HCT116 (cell line): Measurements from ENCODE around the gene CYBRD1. TPM values are rescaled to one million over a fixed set of nuclear protein-coding genes. Genes with fewer than 3 reads are reported as not detected.

Source experiments
- ATAC-seq: fragments of 200-7000 bp; cut with Tn5 transposase; 2 replicates; pipeline ENCODE4 v1.9.1; 2020; ENCODE audit warnings: mild to moderate bottlenecking, moderate library complexity
- BruUV-seq: library from RNA; stranded (reverse); fragments of 400-500 nt; replicated peaks from 2 replicates; lab custom pipeline; 2021; lab: Mats Ljungman, UMichigan
- CTCF ChIA-PET: fragments of 300-600 bp; sonication (Branson Sonifier 250); formaldehyde crosslinking; loops from one replicate; lab custom pipeline; 2021; ENCODE audit warnings: antibody characterized with exemption; lab: Charles Lee
- POLR2A ChIA-PET: fragments of 300-600, 350-600 bp; sonication (Branson Sonifier 250); formaldehyde crosslinking; loops from one replicate; lab custom pipeline; 2021; ENCODE audit warnings: antibody characterized with exemption; lab: Charles Lee
- RAD21 ChIA-PET, 2 experiments: fragments of 300-600 bp; sonication (Branson Sonifier 250); formaldehyde crosslinking; loops; one replicate each; lab custom pipeline; 2023; ENCODE audit warnings: low total read pairs in 2 of 2; ENCODE audit not compliant: uncharacterized antibody in 2 of 2, unreplicated experiment in 2 of 2, low non-redundant PET in 1 of 2; lab: Charles Lee
- DNase-seq: peaks from one replicate; pipeline ENCODE4 v3.0.0-alpha.2; 2010; ENCODE audit warnings: low read depth, low spot score
- H2AFZ ChIP-seq: fragments of 200-600 bp; shearing (Covaris generic), sonication (generic); 2 replicates; pipeline ENCODE4 v1.6.1; 2017; ENCODE audit warnings: low read depth, mixed run types, mixed read lengths, antibody characterized with exemption, low read length; ENCODE audit not compliant: poor library complexity, severe bottlenecking
- H3K27ac ChIP-seq: 2 replicates; pipeline ENCODE4 v1.5.1; 2012; ENCODE audit warnings: low read depth, low read length
- H3K27me3 ChIP-seq: fragments of 200-600 bp; sonication (generic); 2 replicates; pipeline ENCODE4 v1.6.1; 2016; ENCODE audit warnings: mixed run types, low read length, mixed read lengths; ENCODE audit not compliant: insufficient read depth
- H3K36me3 ChIP-seq, 2 experiments: fragments of 200-500 bp in 1 of 2; fragments of 200-600 bp in 1 of 2; sonication (Bioruptor generic) in 1 of 2; sonication (generic) in 1 of 2; 2 replicates each; pipeline versions ENCODE4 v1.5.1 to v1.6.1; 2014 to 2016; ENCODE audit warnings: low read length in 2 of 2, inconsistent platforms in 1 of 2, mixed read lengths in 1 of 2, mixed run types in 1 of 2; ENCODE audit not compliant: insufficient read depth in 2 of 2, control insufficient read depth in 1 of 2
- H3K4me1 ChIP-seq, 2 experiments: fragments of 200-600 bp in 1 of 2; sonication (generic) in 1 of 2; 2 replicates each; pipeline versions ENCODE4 v1.5.1 to v1.6.1; 2012 to 2017; ENCODE audit warnings: low read length in 2 of 2, inconsistent platforms in 1 of 2, mild to moderate bottlenecking in 1 of 2, mixed read lengths in 1 of 2, mixed run types in 1 of 2, moderate library complexity in 1 of 2; ENCODE audit not compliant: insufficient read depth in 2 of 2, control insufficient read depth in 1 of 2
- H3K4me2 ChIP-seq: fragments of 200-600 bp; sonication (generic); 2 replicates; pipeline ENCODE4 v1.6.1; 2017; ENCODE audit warnings: mixed run types, low read length, mixed read lengths
- H3K4me3 ChIP-seq, 2 experiments: fragments of 200-600 bp in 1 of 2; sonication (generic) in 1 of 2; replicated peaks in 1 of 2; 2 replicates each; pipeline ENCODE4 v1.5.1; 2011 to 2016; ENCODE audit warnings: low read length in 2 of 2, control low read depth in 1 of 2, low read depth in 1 of 2, mild to moderate bottlenecking in 1 of 2, mixed read lengths in 1 of 2, mixed run types in 1 of 2
- H3K79me2 ChIP-seq: fragments of 200-600 bp; sonication (generic); 2 replicates; pipeline ENCODE4 v1.6.1; 2017; ENCODE audit warnings: mild to moderate bottlenecking, mixed run types, low read length, moderate library complexity, mixed read lengths; ENCODE audit not compliant: insufficient read depth
- H3K9ac ChIP-seq: fragments of 200-600 bp; sonication (generic); 2 replicates; pipeline ENCODE4 v1.6.1; 2016; ENCODE audit warnings: low read length, mixed read lengths
- H3K9me2 ChIP-seq: fragments of 200-600 bp; sonication (generic), shearing (Covaris generic); 2 replicates; pipeline ENCODE4 v1.6.1; 2017; ENCODE audit warnings: mixed run types, mild to moderate bottlenecking, moderate library complexity; ENCODE audit not compliant: insufficient read depth
- H3K9me3 ChIP-seq, 2 experiments: fragments of 200-500 bp in 1 of 2; fragments of 200-600 bp in 1 of 2; sonication (Bioruptor generic) in 1 of 2; sonication (generic) in 1 of 2; 2 replicates each; pipeline ENCODE4 v1.6.1; 2014 to 2017; ENCODE audit warnings: low read length in 2 of 2, mixed read lengths in 2 of 2, inconsistent platforms in 1 of 2, low read depth in 1 of 2, mild to moderate bottlenecking in 1 of 2, mixed run types in 1 of 2, moderate library complexity in 1 of 2; ENCODE audit not compliant: control insufficient read depth in 1 of 2, insufficient read depth in 1 of 2
- H4K20me1 ChIP-seq: fragments of 200-600 bp; sonication (generic), shearing (Covaris generic); 2 replicates; pipeline ENCODE4 v1.6.1; 2017; ENCODE audit warnings: mixed run types, mild to moderate bottlenecking, moderate library complexity; ENCODE audit not compliant: insufficient read depth
- ATF3 ChIP-seq: IDR thresholded peaks from 2 replicates; pipeline ENCODE4 v1.6.1; 2012
- CBX3 ChIP-seq: IDR thresholded peaks from 2 replicates; pipeline ENCODE4 v1.6.1; 2012; ENCODE audit warnings: low read depth
- EGR1 ChIP-seq: IDR thresholded peaks from 2 replicates; pipeline ENCODE4 v1.6.1; 2012; ENCODE audit warnings: low read depth
- ELF1 ChIP-seq: IDR thresholded peaks from 2 replicates; pipeline ENCODE4 v1.6.1; 2012; ENCODE audit warnings: low read depth, borderline replicate concordance
- EZH2phosphoT487 ChIP-seq: fragments of 200-600 bp; IDR thresholded peaks from 2 replicates; pipeline ENCODE4 v1.6.1; 2018; ENCODE audit warnings: antibody characterized with exemption, borderline replicate concordance
- FOSL1 ChIP-seq: IDR thresholded peaks from 2 replicates; pipeline ENCODE4 v1.6.1; 2012; ENCODE audit warnings: low read depth
- MAX ChIP-seq: IDR thresholded peaks from 2 replicates; pipeline ENCODE4 v1.6.1; 2012
- POLR2AphosphoS5 ChIP-seq: IDR thresholded peaks from 2 replicates; pipeline ENCODE4 v1.6.1; 2011; ENCODE audit warnings: mild to moderate bottlenecking, low read depth, low read length, moderate library complexity
- SIN3A ChIP-seq: IDR thresholded peaks from 2 replicates; pipeline ENCODE4 v1.6.1; 2012; ENCODE audit warnings: low read depth
- SP1 ChIP-seq: IDR thresholded peaks from 2 replicates; pipeline ENCODE4 v1.6.1; 2012; ENCODE audit warnings: low read depth
- YY1 ChIP-seq: IDR thresholded peaks from 2 replicates; pipeline ENCODE4 v1.6.1; 2011; ENCODE audit warnings: low read length, low read depth, moderate library complexity, mild to moderate bottlenecking; ENCODE audit not compliant: insufficient replicate concordance; ENCODE audit errors: extremely low read depth
- ZFX ChIP-seq: fragments of 450-650 bp; IDR thresholded peaks from 2 replicates; pipeline ENCODE4 v1.6.1; 2017
- ZNF274 ChIP-seq: fragments of 200-500 bp; sonication (Bioruptor generic); IDR thresholded peaks from 2 replicates; pipeline ENCODE4 v1.6.1; 2014; ENCODE audit warnings: mild to moderate bottlenecking, low read depth, low read length, inconsistent platforms
- intact Hi-C: fragments of 100-400 bp; cut with micrococcal nuclease; formaldehyde crosslinking; loops from 2 replicates; pipeline ENCODE4 v1.10.0; 2022
- total RNA-seq: library from RNA; stranded (reverse); gene quantifications from one replicate; pipeline ENCODE4 v1.2.1, GENCODE V29; 2021; ENCODE audit not compliant: unreplicated experiment
- TF ChIP-seq, protein P1 (sequence below): IDR thresholded peaks from 2 replicates; pipeline ENCODE4 v1.6.1; 2012; ENCODE audit warnings: low read depth

Gene CYBRD1
- total RNA-seq, 1 experiment from 2014 or later, result 14.9 TPM

GRCh38 chr2:171522788-171523087 lies 464 bp downstream of the CYBRD1 start:
- RAD21 ChIA-PET, result no interaction called here
- POLR2A ChIA-PET, result no interaction called here
- H3K27me3 ChIP-seq, result no peaks in the 10 kb centered on the region

DNA sequence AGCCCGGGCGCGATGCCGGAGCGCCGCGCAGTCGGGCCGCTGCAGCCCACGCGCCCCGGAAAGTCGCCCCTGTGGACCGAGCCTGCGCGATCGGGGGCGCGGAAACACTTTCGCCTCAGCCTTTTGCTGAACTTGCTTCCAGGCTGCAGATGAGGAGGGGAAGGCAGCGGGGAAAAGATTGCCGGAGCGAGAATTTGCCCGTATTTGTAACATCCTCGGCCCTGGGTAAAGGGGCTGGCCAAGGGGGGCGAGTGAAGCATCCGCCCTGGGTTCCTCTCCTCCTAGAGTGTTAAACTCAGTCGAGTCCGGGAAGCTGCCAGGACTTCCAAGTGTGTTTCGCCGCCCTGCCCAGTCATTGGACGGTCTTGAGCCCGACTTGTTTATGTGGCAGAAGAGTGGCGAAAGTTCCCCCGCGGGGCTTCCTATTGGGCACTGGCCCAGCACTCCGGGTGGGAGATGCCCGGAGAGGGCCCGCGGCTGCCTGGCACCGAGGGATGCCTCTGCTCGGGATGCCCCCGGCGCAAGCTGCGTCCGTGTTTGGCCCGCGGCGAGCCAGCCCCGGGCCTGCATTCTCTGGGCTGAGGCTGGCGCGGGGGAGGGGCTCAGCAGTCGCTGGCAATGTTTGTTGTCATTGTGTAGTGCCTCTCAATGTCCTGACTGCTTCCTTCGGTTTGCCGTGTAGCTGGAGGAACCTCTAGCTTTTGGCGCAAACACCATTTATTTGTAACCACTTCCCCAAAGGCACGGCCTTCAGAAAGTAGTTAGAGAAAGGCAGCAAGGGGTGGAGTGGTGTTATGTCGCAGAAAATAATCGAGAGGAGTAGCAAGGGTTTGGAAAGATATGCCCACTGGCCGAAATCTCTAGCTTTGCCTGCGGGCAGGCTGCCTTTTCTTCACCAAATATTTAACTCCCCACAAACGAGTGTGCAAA lies 1.1 kb downstream of the CYBRD1 start:
- ATAC-seq, result peak; percentile 73
- Histone ChIP-seq H3K4me2 (peak overlapping the region; percentile 100), H3K9ac (peak overlapping the region; percentile 75), H3K27ac (peak overlapping the region; percentile 57), H3K36me3 (no peaks in the 10 kb centered on the region), H2AFZ (peak overlapping the region; percentile 98), H4K20me1 (no peaks in the 10 kb centered on the region), H3K9me3 (no peaks in the 10 kb centered on the region), H3K9me2 (no peaks in the 10 kb centered on the region), H3K4me3 (peak overlapping the region; percentile 64 to 90), H3K79me2 (no peaks in the 10 kb centered on the region), H3K27me3 (no peaks in the 10 kb centered on the region), H3K4me1 (peaks cover 14 to 23% of the 10 kb centered on the region in 2 experiments)
- BruUV-seq, result no TSS peak
- RAD21 ChIA-PET, result no interaction called here
- CTCF ChIA-PET, result no interaction called here
- POLR2A ChIA-PET, result no interaction called here
- intact Hi-C loops, result no loop called here
- peak; percentile 38 for DNase-seq
- no peak for TF ChIP-seq CBX3
- peak; percentile 24; the same call in 1 of the 2 replicates for TF ChIP-seq MAX
- no peak; the same call in 1 of the 2 replicates for TF ChIP-seq POLR2AphosphoS5
- no peak for TF ChIP-seq ZFX
- TF ChIP-seq FOSL1, result no peak
- TF ChIP-seq, protein P1, sequence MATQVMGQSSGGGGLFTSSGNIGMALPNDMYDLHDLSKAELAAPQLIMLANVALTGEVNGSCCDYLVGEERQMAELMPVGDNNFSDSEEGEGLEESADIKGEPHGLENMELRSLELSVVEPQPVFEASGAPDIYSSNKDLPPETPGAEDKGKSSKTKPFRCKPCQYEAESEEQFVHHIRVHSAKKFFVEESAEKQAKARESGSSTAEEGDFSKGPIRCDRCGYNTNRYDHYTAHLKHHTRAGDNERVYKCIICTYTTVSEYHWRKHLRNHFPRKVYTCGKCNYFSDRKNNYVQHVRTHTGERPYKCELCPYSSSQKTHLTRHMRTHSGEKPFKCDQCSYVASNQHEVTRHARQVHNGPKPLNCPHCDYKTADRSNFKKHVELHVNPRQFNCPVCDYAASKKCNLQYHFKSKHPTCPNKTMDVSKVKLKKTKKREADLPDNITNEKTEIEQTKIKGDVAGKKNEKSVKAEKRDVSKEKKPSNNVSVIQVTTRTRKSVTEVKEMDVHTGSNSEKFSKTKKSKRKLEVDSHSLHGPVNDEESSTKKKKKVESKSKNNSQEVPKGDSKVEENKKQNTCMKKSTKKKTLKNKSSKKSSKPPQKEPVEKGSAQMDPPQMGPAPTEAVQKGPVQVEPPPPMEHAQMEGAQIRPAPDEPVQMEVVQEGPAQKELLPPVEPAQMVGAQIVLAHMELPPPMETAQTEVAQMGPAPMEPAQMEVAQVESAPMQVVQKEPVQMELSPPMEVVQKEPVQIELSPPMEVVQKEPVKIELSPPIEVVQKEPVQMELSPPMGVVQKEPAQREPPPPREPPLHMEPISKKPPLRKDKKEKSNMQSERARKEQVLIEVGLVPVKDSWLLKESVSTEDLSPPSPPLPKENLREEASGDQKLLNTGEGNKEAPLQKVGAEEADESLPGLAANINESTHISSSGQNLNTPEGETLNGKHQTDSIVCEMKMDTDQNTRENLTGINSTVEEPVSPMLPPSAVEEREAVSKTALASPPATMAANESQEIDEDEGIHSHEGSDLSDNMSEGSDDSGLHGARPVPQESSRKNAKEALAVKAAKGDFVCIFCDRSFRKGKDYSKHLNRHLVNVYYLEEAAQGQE, result no peak
- no peak; the same call in 1 of the 2 replicates for TF ChIP-seq SP1
- no peak for TF ChIP-seq ELF1
- TF ChIP-seq ZNF274, result no peak
- TF ChIP-seq EGR1, result 0 out of 2 replicates have a peak, but pooled peaks have one; percentile 11
- TF ChIP-seq EZH2phosphoT487, result no peak
- no peak for TF ChIP-seq YY1
- TF ChIP-seq ATF3, result no peak

More at GRCh38 chr2:171522788-171523087, 464 bp downstream of the CYBRD1 start:
- Histone ChIP-seq H3K4me1 (peaks cover 14 to 23% of the 10 kb centered on the region in 2 experiments), H3K4me3 (peak overlapping the region; percentile 64 to 90), H3K36me3 (no peaks in the 10 kb centered on the region), H3K9me3 (no peaks in the 10 kb centered on the region), H3K4me2 (peak overlapping the region; percentile 100), H3K27ac (peak overlapping the region; percentile 57), H3K9ac (peak overlapping the region; percentile 75), H3K79me2 (no peaks in the 10 kb centered on the region), H3K9me2 (no peaks in the 10 kb centered on the region), H4K20me1 (no peaks in the 10 kb centered on the region), H2AFZ (peak overlapping the region; percentile 98)
- DNase-seq, result no peak
- intact Hi-C loops, result no loop called here
- TF ChIP-seq SIN3A, result no peak
- peak; percentile 33; the same call in 1 of the 2 replicates for TF ChIP-seq ZFX
- peak; percentile 59 for ATAC-seq
- CTCF ChIA-PET, result no interaction called here
- no TSS peak for BruUV-seq
